HCT116 (cell line): ENCODE results near the gene CYRIA.

Experiments used
- EZH2 ChIP-seq: fragments of 200-600 bp; sonication (generic); IDR thresholded peaks from 2 replicates; pipeline ENCODE4 v1.6.1; 2017; ENCODE audit warnings: antibody characterized with exemption, mixed run types
- POLR2AphosphoS5 ChIP-seq: IDR thresholded peaks from 2 replicates; pipeline ENCODE4 v1.6.1; 2011; ENCODE audit warnings: mild to moderate bottlenecking, low read depth, low read length, moderate library complexity
- ZNF274 ChIP-seq: fragments of 200-500 bp; sonication (Bioruptor generic); IDR thresholded peaks from 2 replicates; pipeline ENCODE4 v1.6.1; 2014; ENCODE audit warnings: mild to moderate bottlenecking, low read depth, low read length, inconsistent platforms

DNA sequence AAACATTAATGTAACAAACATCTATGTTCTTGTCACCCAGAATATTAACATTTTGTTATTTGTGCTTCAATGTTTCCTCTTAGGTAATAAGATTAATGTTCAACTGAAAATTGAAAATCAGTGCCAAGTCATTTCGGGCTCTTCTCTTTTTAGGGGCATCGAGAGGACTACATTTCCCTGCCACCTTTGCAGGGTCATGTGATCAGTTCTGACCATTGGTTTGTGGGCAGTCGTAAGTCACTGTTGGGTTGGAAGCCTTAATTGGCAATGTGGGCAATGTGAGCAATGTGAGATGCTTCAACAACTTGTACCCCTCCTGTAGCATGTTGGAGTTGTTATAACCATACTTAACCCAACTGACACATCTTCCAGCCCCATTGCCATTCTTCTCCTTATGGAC is 10.1 kb upstream of the CYRIA start:
- TF ChIP-seq POLR2AphosphoS5 (no peak), ZNF274 (no peak), EZH2 (no peak)
